ENCODE data around the gene CXXC5. TPM values are rescaled to one million over a fixed set of nuclear protein-coding genes. Genes with fewer than 3 reads are reported as not detected.
"Not testable (repeated sequence)": the region's sequence is repeated elsewhere in the genome, so short reads cannot be mapped to it uniquely, and the experiment has no call there.

CXXC5 gene
- total RNA-seq, 2 experiments from 2014 or later = 0.99 to 1.9 TPM

- Mint-ChIP-seq H3K27ac (no peak overlapping the region), H3K36me3 (ENCODE audit: low read depth) (no peaks in the 10 kb centered on the region), H3K4me1 (peaks cover 14% of the 10 kb centered on the region), H3K4me3 (no peak overlapping the region), H3K27me3 (peaks cover 31% of the 10 kb centered on the region), H3K9me3 (no peaks in the 10 kb centered on the region)
- POLR2A ChIA-PET = no interaction called here
- CTCF ChIA-PET = no interaction called here
- no peak for DNase-seq
Measured at GRCh38 chr5:139712412-139712811, 64.3 kb downstream of the CXXC5 start.

GRCh38 chr5:139713898-139714297 lies 65.7 kb downstream of the CXXC5 start:
- CTCF ChIA-PET = interaction anchor here (0.7 kb wide), 1 partner anchor 220 kb away, joined by 3 read pairs; no protein-coding TSS in a partner anchor
- H3K4me1 Mint-ChIP-seq = peaks cover 12% of the 10 kb centered on the region
- POLR2A ChIA-PET; H3K27ac Mint-ChIP-seq; H3K4me3 Mint-ChIP-seq; H3K36me3 Mint-ChIP-seq (ENCODE audit: low read depth); H3K9me3 Mint-ChIP-seq; DNase-seq: not testable (repeated sequence)
- peaks cover 24% of the 10 kb centered on the region for H3K27me3 Mint-ChIP-seq

GRCh38 chr5:139717221-139717620 lies 69.1 kb downstream of the CXXC5 start:
- Mint-ChIP-seq H3K9me3 (peaks cover 11% of the 10 kb centered on the region), H3K4me3 (no peak overlapping the region), H3K4me1 (no peaks in the 10 kb centered on the region), H3K27me3 (peaks cover 10% of the 10 kb centered on the region), H3K36me3 (ENCODE audit: low read depth) (no peaks in the 10 kb centered on the region), H3K27ac (no peak overlapping the region)
- no peak for DNase-seq
- POLR2A ChIA-PET = no interaction called here
- CTCF ChIA-PET = interaction anchor here (0.7 kb wide), 1 partner anchor 1009 kb away, joined by 3 read pairs; no protein-coding TSS in a partner anchor

- H3K4me1 Mint-ChIP-seq; H3K27me3 Mint-ChIP-seq; POLR2A ChIA-PET; H3K27ac Mint-ChIP-seq; H3K36me3 Mint-ChIP-seq (ENCODE audit: low read depth); DNase-seq; H3K4me3 Mint-ChIP-seq: not testable (repeated sequence)
- peaks cover 11% of the 10 kb centered on the region for H3K9me3 Mint-ChIP-seq
- CTCF ChIA-PET = interaction anchor here (0.8 kb wide), 1 partner anchor 51 kb away, joined by 3 read pairs; no protein-coding TSS in a partner anchor
Measured at GRCh38 chr5:139718403-139718802, 70.3 kb downstream of the CXXC5 start.

GRCh38 chr5:139719970-139720369 lies 71.8 kb downstream of the CXXC5 start:
- H3K27ac Mint-ChIP-seq; H3K4me3 Mint-ChIP-seq; POLR2A ChIA-PET; H3K27me3 Mint-ChIP-seq; DNase-seq; H3K36me3 Mint-ChIP-seq (ENCODE audit: low read depth); H3K4me1 Mint-ChIP-seq: not testable (repeated sequence)
- CTCF ChIA-PET = interaction anchor here (3.1 kb wide), 1 partner anchor 9 kb away, joined by 7 read pairs; no protein-coding TSS in a partner anchor
- peaks cover 11% of the 10 kb centered on the region for H3K9me3 Mint-ChIP-seq

GRCh38 chr5:139723986-139724587 lies 75.9 kb downstream of the CXXC5 start:
- ChIA-PET POLR2A (no interaction called here), CTCF (interaction anchor here (1.6 kb wide), 1 partner anchor 13 kb away, joined by 4 read pairs; no protein-coding TSS in a partner anchor)
- no peak for DNase-seq
- H3K4me1 Mint-ChIP-seq = no peaks in the 10 kb centered on the region
- no peak overlapping the region for H3K4me3 Mint-ChIP-seq
- peaks cover 3% of the 10 kb centered on the region for H3K9me3 Mint-ChIP-seq
- H3K36me3 Mint-ChIP-seq (ENCODE audit: low read depth) = no peaks in the 10 kb centered on the region
- H3K27ac Mint-ChIP-seq = no peak overlapping the region
- no peaks in the 10 kb centered on the region for H3K27me3 Mint-ChIP-seq

GRCh38 chr5:139725073-139725830 lies 77.1 kb downstream of the CXXC5 start:
- POLR2A ChIA-PET = no interaction called here
- no peak overlapping the region for H3K4me3 Mint-ChIP-seq
- no peaks in the 10 kb centered on the region for H3K36me3 Mint-ChIP-seq (ENCODE audit: low read depth)
- H3K27ac Mint-ChIP-seq = no peak overlapping the region
- DNase-seq = no peak
- CTCF ChIA-PET = interaction anchor here (1.2 to 1.6 kb wide), 2 partner anchors 15 to 17 kb away, joined by 3 to 4 read pairs; no protein-coding TSS in a partner anchor
- no peaks in the 10 kb centered on the region for H3K27me3 Mint-ChIP-seq
- no peaks in the 10 kb centered on the region for H3K9me3 Mint-ChIP-seq
- no peaks in the 10 kb centered on the region for H3K4me1 Mint-ChIP-seq

- ChIA-PET CTCF (interaction anchor here (1.2 kb wide), 1 partner anchor 16 kb away, joined by 3 read pairs; no protein-coding TSS in a partner anchor), POLR2A (no interaction called here)
- H3K4me1 Mint-ChIP-seq = no peaks in the 10 kb centered on the region
- H3K4me3 Mint-ChIP-seq = no peak overlapping the region
- no peaks in the 10 kb centered on the region for H3K9me3 Mint-ChIP-seq
- H3K36me3 Mint-ChIP-seq (ENCODE audit: low read depth) = no peaks in the 10 kb centered on the region
- no peak overlapping the region for H3K27ac Mint-ChIP-seq
- no peaks in the 10 kb centered on the region for H3K27me3 Mint-ChIP-seq
- no peak for DNase-seq
Measured at GRCh38 chr5:139726248-139726647, 78.1 kb downstream of the CXXC5 start.

- H3K27me3 Mint-ChIP-seq; H3K4me1 Mint-ChIP-seq; H3K27ac Mint-ChIP-seq; DNase-seq; H3K9me3 Mint-ChIP-seq; POLR2A ChIA-PET; H3K36me3 Mint-ChIP-seq (ENCODE audit: low read depth); H3K4me3 Mint-ChIP-seq: not testable (repeated sequence)
- CTCF ChIA-PET = interaction anchor here (0.6 to 1.4 kb wide), 3 partner anchors 38 to 1126 kb away, joined by 3 to 4 read pairs (median 3); no protein-coding TSS in a partner anchor
Measured at GRCh38 chr5:139727615-139728014, 79.5 kb downstream of the CXXC5 start.

- H3K9me3 Mint-ChIP-seq = no peaks in the 10 kb centered on the region
- no peaks in the 10 kb centered on the region for H3K4me1 Mint-ChIP-seq
- no peaks in the 10 kb centered on the region for H3K36me3 Mint-ChIP-seq (ENCODE audit: low read depth)
- ChIA-PET CTCF (interaction anchor here (0.7 to 1.8 kb wide), 4 partner anchors 9 to 818 kb away, joined by 3 to 4 read pairs (median 3); no protein-coding TSS in a partner anchor), POLR2A (no interaction called here)
- no peak for DNase-seq
- H3K27me3 Mint-ChIP-seq = no peaks in the 10 kb centered on the region
- H3K4me3 Mint-ChIP-seq = no peak overlapping the region
- H3K27ac Mint-ChIP-seq = no peak overlapping the region
Measured at GRCh38 chr5:139731281-139731680, 83.1 kb downstream of the CXXC5 start.

- DNase-seq = no peak
- no peaks in the 10 kb centered on the region for H3K36me3 Mint-ChIP-seq (ENCODE audit: low read depth)
- no peaks in the 10 kb centered on the region for H3K9me3 Mint-ChIP-seq
- no peak overlapping the region for H3K27ac Mint-ChIP-seq
- ChIA-PET POLR2A (no interaction called here), CTCF (interaction anchor here (0.7 to 1.1 kb wide), 2 partner anchors 8 to 9 kb away, joined by 3 read pairs; no protein-coding TSS in a partner anchor)
- no peaks in the 10 kb centered on the region for H3K27me3 Mint-ChIP-seq
- H3K4me3 Mint-ChIP-seq = no peak overlapping the region
- no peaks in the 10 kb centered on the region for H3K4me1 Mint-ChIP-seq
Measured at GRCh38 chr5:139732019-139732418, 83.9 kb downstream of the CXXC5 start.

GRCh38 chr5:139733010-139733688 lies 85.0 kb downstream of the CXXC5 start:
- ChIA-PET POLR2A (no interaction called here), CTCF (interaction anchor here (0.6 kb wide), 1 partner anchor 659 kb away, joined by 5 read pairs; no protein-coding TSS in a partner anchor)
- H3K36me3 Mint-ChIP-seq (ENCODE audit: low read depth) = no peaks in the 10 kb centered on the region
- DNase-seq = no peak
- no peaks in the 10 kb centered on the region for H3K27me3 Mint-ChIP-seq
- no peaks in the 10 kb centered on the region for H3K9me3 Mint-ChIP-seq
- no peak overlapping the region for H3K4me3 Mint-ChIP-seq
- H3K27ac Mint-ChIP-seq = no peak overlapping the region
- H3K4me1 Mint-ChIP-seq = no peaks in the 10 kb centered on the region
